GM12872 (cell line): ENCODE measurements around the gene HS6ST3.

Experiments
- CTCF ChIP-seq: IDR thresholded peaks from 3 replicates; pipeline ENCODE4 v1.5.1; 2011; ENCODE audit warnings: low read depth, mild to moderate bottlenecking, low read length, moderate library complexity; ENCODE audit not compliant: insufficient read depth

The HS6ST3 gene

DNA sequence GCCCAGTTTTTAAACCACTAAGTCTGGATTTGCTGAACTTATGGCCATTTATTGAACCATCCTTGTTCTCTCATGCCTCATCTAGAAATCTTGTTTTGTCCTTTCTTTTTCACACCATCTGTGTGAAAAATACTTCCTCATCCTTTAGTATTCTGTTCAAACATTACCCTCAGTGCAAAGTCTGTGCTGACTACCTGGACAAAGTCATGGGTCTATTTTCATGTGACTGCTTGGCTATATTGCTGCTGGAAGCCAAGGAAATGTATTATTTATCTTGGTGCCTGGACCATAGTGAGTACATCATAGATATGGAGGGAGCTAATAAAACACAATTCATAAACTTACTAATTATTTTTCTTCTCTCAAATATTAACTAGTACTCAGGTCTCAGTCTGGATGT is 591.9 kb downstream of the HS6ST3 start:
- no peak for TF ChIP-seq CTCF

DNA sequence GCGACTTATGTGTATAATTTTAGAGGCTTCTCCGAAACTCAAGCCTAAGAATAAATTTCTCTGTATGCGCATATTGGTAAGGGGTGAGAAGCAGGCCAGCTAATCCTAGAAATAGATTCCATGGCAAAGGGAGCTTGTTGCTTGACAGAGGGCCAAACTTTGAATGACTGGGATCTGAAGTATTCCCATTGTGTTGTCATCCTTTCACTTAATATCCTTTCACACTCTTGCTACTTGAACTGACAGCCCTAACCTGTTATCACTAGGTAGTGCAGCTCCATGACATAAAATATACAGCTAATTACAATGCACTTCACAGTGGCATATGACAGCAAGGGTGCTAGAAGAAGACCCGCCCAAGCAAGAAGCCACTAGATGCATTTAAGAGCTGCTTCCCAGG is 594.6 kb downstream of the HS6ST3 start:
- no peak for TF ChIP-seq CTCF

GRCh38 chr13:96684907-96685306 is 595.0 kb downstream of the HS6ST3 start:
- no peak for TF ChIP-seq CTCF

DNA sequence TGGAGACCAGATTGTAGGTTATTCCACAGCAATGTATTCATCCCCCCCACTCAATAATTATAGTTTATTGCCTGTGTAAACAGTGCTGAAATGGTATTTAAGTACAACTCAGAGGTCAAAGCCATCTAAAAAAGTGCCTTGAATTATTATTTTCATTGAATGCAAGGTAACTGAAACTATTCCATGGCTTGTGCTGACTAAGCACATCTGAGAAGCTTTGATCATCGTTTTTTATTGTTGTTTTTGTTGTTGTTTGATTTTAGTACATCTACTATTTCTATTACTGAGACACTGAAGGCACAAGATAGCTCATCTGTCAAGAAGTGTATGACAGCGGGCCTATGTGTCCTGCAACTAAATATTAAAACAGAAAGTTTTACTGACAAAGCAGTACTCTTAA is 596.4 kb downstream of the HS6ST3 start:
- no peak for TF ChIP-seq CTCF

DNA sequence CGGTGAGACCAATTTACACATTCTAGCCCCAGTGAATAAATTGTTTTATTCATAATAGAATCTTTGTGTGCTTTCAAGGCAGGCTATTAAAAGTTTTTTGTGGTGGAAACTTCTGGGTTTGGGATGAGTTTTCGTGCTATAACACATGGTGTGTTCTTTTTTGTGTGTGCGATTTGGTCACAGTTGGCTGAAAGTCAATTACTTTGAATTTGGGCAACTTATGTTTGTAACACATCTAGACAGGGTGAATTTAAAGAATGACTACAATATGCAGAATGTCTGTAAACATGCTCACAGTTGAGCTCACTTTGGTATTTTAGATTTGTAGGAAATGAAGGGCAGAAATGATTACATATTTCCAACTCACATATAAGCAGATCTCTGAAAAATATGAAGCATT is 597.3 kb downstream of the HS6ST3 start:
- no peak for TF ChIP-seq CTCF

- TF ChIP-seq CTCF: no peak
Observed at GRCh38 chr13:96690998-96691397, 601.1 kb downstream of the HS6ST3 start.

DNA sequence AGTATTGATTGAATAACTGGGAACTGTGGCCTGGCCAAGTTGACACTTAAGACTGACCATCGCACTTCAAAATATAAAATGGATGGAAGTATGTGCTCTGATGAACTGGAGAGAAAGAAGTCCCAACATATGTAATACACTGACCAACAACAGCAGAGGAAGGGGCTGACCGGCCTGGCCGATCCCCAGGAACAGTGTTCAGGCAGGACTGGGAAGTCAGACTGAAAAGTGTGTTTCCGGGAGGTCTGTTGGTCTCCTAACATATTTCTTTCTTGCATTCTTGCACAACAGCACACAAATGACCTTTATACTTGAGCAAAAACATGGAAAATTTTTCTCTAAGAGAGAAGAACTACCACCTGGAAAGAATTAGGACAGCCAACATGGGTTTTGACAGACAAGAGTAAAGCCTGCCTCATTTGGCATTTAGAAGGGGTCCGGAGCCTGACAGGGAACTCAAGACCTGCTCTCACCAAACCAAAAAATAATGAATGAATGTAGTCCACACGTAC is 606.5 kb downstream of the HS6ST3 start:
- TF ChIP-seq CTCF: no peak

GRCh38 chr13:96700657-96701056 is 610.8 kb downstream of the HS6ST3 start:
- TF ChIP-seq CTCF: no peak
